ENCODE results near the gene LMAN2L.

GRCh38 chr2:96729748-96730147 lies 10.1 kb downstream of the LMAN2L start:
- TF ChIP-seq CTCF (conservative IDR thresholded peaks at IDR 0.05): no peak
- TF ChIP-seq EZH2 (IDR thresholded peaks at IDR 0.05; ENCODE audit: low read depth): no peak
